HG03571 (cell line): ENCODE results near the gene ING3.
"Not testable (repeated sequence)": the region's sequence is repeated elsewhere in the genome, so short reads cannot be mapped to it uniquely, and the experiment has no call there.

Experiments
- ATAC-seq: cut with Tn5 transposase; IDR thresholded peaks from one replicate; pipeline ENCODE4 v1.9.1; 2021; ENCODE audit not compliant: unreplicated experiment

ING3 gene

GRCh38 chr7:121001234-121001906, 50.8 kb downstream of the ING3 start:
- no peak for ATAC-seq

- ATAC-seq, result no peak
Measured at GRCh38 chr7:121002048-121002756, 51.6 kb downstream of the ING3 start.

DNA sequence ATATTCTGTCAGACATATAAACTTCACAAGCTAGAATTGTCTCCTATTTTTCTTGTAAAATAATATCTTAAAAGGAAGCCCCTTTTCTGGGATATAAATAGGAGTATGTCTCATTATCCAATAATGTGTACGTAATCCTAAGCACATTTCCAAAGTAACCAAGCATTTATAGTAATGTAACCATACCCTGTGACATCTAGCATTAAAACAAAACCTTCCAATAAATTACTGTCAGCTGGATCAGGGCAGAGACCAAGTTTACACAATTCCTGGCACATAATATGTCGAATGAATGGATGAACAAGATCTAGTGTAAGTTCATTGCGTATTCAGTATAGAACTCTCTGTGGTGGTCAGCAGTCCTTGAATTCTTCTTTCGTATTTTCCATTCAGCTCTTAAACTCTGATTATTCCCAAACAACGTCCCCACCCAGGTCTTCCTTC, 52.2 kb downstream of the ING3 start:
- no peak for ATAC-seq

- ATAC-seq, result no peak
Measured at GRCh38 chr7:121003986-121004685, 53.6 kb downstream of the ING3 start.

DNA sequence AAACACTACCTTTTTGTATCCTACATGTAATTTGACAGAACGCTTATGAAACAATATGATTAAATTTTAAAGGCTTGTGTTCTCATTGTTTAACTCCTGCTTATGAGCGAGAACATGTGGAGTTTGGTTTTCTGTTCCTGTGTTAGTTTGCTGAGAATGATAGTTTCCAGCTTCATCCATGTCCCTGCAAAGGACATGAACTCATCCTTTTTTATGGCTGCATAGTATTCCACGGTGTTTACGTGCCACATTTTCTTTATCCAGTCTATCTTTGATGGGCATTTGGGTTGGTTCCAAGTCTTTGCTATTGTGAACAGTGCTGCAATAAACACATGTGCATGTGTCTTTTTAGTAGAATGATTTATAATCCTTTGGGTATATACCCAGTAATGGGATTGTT, 54.5 kb downstream of the ING3 start:
- not testable (repeated sequence) for ATAC-seq

GRCh38 chr7:121005996-121006584, 55.5 kb downstream of the ING3 start:
- no peak for ATAC-seq

GRCh38 chr7:121006711-121007315, 56.2 kb downstream of the ING3 start:
- ATAC-seq, result no peak

- ATAC-seq, result no peak
Measured at GRCh38 chr7:121008816-121009215, 58.2 kb downstream of the ING3 start.

- no peak for ATAC-seq
Measured at GRCh38 chr7:121011401-121011800, 60.8 kb downstream of the ING3 start.

DNA sequence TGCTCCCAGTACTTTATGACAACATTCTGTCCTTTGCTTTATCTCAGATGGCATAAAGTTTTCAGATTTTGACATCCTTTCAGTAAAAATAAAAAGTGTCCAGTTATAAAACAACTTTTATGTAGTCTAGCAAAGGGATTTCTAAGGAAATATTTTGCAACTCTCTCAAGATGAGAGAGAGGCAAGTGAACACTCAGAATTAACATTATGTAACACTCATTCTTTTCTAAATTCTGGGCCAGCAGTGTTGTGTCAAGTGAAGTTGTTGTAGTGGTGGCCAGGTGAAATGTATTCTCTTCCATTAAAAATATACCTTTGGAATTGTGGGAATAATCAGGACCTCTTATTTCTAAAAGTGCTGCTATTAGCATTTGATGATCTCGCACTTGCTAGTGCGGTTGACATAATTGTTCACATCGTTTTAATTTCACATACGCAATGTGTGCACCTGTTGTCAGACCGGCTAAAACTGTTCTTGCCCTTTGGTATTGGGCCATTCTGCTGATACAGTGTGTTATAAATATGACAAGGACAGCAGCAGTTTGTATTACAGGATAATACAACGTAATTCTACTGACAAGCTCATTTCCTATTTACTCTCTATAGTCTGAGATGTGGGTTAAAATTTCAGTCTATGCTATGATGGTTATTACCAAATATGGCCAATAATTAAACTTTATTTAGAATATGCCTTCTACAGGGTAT, 61.7 kb downstream of the ING3 start:
- no peak for ATAC-seq

- ATAC-seq, result no peak
Measured at GRCh38 chr7:121012919-121013318, 62.3 kb downstream of the ING3 start.

DNA sequence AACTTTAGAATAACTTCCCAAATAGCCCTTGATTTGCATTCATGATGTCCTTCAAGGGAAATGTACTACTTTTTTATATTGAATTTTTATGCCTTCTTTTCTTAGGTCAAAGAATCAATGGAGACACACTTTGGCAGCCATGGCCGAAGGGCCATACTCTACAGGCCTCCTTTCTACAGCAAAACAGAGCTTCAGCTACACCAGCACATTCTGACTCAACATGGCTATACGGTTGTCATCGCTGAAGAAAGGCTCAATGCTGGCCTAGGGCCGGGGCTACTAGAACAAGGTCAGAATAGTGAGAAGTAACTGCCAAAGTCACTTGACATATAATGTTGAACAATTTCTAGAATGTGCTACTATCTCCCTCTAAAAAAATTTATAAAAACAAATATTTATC, 65.0 kb downstream of the ING3 start:
- ATAC-seq, result no peak

GRCh38 chr7:121016966-121017365, 66.4 kb downstream of the ING3 start:
- no peak for ATAC-seq

GRCh38 chr7:121017586-121017985, 67.0 kb downstream of the ING3 start:
- no peak for ATAC-seq

DNA sequence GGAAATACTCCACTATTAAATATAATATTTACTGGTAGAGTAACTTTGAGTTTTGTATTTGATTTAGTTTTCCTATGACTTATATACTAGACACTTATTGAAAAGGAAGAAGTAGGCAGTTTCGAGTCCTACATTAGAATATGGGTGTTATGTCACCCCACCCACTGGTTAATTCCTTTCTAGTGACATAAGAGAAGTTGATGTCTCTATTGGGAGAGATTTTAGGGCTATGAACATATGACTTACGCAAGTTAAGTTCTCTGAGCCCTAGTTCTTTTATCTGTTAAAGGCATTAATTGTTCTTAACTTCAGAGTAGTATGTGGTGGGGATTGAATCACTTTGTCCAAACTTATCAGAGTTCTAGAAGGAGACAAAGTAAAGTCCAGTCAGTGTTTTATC, 68.4 kb downstream of the ING3 start:
- ATAC-seq, result no peak

GRCh38 chr7:121020249-121020988, 69.8 kb downstream of the ING3 start:
- ATAC-seq, result no peak

DNA sequence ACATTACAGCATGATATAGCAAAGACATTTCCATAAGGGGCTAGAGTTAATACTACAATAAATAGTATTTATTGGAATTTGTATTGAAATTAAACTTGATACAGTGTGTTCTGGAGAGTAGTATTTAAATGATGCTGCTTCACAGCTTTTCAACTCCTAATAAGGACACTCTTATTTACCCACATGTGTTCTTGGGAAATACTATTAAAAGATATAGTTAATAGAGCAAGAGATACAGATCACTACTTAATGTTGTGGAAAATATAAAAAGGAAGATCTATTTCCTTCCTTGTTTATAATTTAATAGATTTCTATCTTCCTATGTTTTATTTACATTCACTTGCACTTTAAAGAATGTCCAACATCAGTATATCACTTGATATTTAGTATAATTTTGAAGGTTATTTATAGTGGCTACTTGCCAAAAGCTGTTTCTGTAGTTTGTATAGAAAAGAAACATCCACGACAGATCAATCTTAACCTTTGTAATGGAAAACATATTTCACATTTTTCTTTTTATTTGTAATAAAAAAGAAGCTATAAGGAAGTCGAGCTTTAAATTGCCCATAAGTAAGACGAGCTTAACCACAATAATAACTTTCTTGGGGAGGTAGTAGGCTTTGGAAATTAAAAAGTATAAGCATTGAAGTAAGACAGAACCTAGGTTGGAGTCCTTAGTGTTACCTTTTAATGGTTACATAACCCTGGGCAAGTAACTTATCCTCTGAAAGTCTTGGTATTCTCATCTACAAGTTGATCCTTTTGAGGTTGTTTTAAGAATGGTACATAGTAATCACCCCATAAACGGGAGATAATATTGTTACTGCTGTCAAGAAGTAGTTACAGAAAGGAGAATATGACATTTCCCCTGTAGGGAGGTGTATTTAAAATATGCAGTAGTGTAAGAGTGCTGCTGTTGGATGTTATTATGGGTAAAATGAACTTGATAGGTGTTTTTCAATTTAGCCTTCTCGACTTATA, 70.7 kb downstream of the ING3 start:
- no peak for ATAC-seq

- no peak for ATAC-seq
Measured at GRCh38 chr7:121023194-121023593, 72.6 kb downstream of the ING3 start.
